ENCODE data around the gene CSDE1.
"Not testable (repeated sequence)": the region's sequence is repeated elsewhere in the genome, so short reads cannot be mapped to it uniquely, and the experiment has no call there.

The CSDE1 gene

GRCh38 chr1:114779722-114780121 lies 21.9 kb upstream of the CSDE1 start:
- peak overlapping the region; percentile 96 for H3K4me3 ChIP-seq (ENCODE audit: low read depth, low read length)
- no peak for TF ChIP-seq CTCF (IDR thresholded peaks at IDR 0.05; ENCODE audit: borderline replicate concordance, insufficient read depth, low read depth, low read length)

- not testable (repeated sequence) for H3K4me3 ChIP-seq (ENCODE audit: low read depth, low read length)
Measured at GRCh38 chr1:114776726-114777125, 18.9 kb upstream of the CSDE1 start.

- TF ChIP-seq CTCF (IDR thresholded peaks at IDR 0.05; ENCODE audit: borderline replicate concordance, insufficient read depth, low read depth, low read length): no peak
- H3K4me3 ChIP-seq (ENCODE audit: low read depth, low read length): no peak overlapping the region
Measured at GRCh38 chr1:114771992-114772391, 14.2 kb upstream of the CSDE1 start.

GRCh38 chr1:114770989-114771388 lies 13.2 kb upstream of the CSDE1 start:
- H3K4me3 ChIP-seq (ENCODE audit: low read depth, low read length): no peak overlapping the region
- TF ChIP-seq CTCF (IDR thresholded peaks at IDR 0.05; ENCODE audit: borderline replicate concordance, insufficient read depth, low read depth, low read length): no peak

- H3K4me3 ChIP-seq (ENCODE audit: low read depth, low read length): no peak overlapping the region
- 0 out of 2 replicates have a peak, but pooled peaks have one; percentile 1 for TF ChIP-seq CTCF (IDR thresholded peaks at IDR 0.05; ENCODE audit: borderline replicate concordance, insufficient read depth, low read depth, low read length)
Measured at GRCh38 chr1:114764689-114765088, 6.9 kb upstream of the CSDE1 start.

GRCh38 chr1:114758256-114758832 lies 560 bp upstream of the CSDE1 start:
- H3K4me3 ChIP-seq (ENCODE audit: low read depth, low read length): peak overlapping the region; percentile 88
- no peak for TF ChIP-seq CTCF (IDR thresholded peaks at IDR 0.05; ENCODE audit: borderline replicate concordance, insufficient read depth, low read depth, low read length)

- TF ChIP-seq CTCF (IDR thresholded peaks at IDR 0.05; ENCODE audit: borderline replicate concordance, insufficient read depth, low read depth, low read length): no peak
- H3K4me3 ChIP-seq (ENCODE audit: low read depth, low read length): peak overlapping the region; percentile 88
Measured at GRCh38 chr1:114756949-114757454, 782 bp downstream of the CSDE1 start.
